ENCODE results near the gene MRPL34. TPM values are rescaled to one million over a fixed set of nuclear protein-coding genes. Genes with fewer than 3 reads are reported as not detected.
"Not testable (repeated sequence)": the region's sequence is repeated elsewhere in the genome, so short reads cannot be mapped to it uniquely, and the experiment has no call there.

Gene MRPL34
- total RNA-seq, 1 donor from 2014 or later = 60.2 TPM

DNA sequence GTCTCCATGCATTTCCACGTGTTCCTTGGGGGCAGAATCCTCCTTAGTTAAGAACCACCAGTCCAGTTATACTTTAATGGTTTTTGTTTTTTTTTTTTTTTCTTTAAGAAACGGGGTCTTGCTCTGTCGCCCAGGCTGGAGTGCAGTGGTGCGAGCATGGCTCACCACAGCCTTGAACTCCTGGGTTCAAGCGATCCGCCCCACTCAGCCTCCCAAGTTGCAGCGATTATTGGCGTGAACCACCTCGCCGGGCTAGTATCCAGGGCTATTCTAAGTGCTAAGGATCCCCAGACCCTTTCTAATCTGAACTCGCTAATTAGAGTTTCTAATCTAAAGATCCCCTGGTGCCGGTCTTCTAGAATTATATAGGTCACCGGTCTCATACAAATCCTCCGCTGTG, 12.1 kb upstream of the MRPL34 start:
- H3K36me3 Mint-ChIP-seq (ENCODE audit: low read depth, unreplicated experiment) = no peaks in the 10 kb centered on the region
- DNase-seq (ENCODE audit: low spot score) = no peak
- H3K27me3 Mint-ChIP-seq (ENCODE audit: unreplicated experiment) = peaks cover 3% of the 10 kb centered on the region
- H3K9me3 Mint-ChIP-seq (ENCODE audit: unreplicated experiment) = no peaks in the 10 kb centered on the region
- H3K4me3 Mint-ChIP-seq (ENCODE audit: unreplicated experiment) = no peak overlapping the region
- no peak overlapping the region for H3K27ac Mint-ChIP-seq (ENCODE audit: unreplicated experiment)
- H3K4me1 Mint-ChIP-seq (ENCODE audit: unreplicated experiment) = no peaks in the 10 kb centered on the region
- TF ChIP-seq, protein P1, sequence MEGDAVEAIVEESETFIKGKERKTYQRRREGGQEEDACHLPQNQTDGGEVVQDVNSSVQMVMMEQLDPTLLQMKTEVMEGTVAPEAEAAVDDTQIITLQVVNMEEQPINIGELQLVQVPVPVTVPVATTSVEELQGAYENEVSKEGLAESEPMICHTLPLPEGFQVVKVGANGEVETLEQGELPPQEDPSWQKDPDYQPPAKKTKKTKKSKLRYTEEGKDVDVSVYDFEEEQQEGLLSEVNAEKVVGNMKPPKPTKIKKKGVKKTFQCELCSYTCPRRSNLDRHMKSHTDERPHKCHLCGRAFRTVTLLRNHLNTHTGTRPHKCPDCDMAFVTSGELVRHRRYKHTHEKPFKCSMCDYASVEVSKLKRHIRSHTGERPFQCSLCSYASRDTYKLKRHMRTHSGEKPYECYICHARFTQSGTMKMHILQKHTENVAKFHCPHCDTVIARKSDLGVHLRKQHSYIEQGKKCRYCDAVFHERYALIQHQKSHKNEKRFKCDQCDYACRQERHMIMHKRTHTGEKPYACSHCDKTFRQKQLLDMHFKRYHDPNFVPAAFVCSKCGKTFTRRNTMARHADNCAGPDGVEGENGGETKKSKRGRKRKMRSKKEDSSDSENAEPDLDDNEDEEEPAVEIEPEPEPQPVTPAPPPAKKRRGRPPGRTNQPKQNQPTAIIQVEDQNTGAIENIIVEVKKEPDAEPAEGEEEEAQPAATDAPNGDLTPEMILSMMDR (IDR thresholded peaks at IDR 0.05; ENCODE audit: unreplicated experiment) = no peak

DNA sequence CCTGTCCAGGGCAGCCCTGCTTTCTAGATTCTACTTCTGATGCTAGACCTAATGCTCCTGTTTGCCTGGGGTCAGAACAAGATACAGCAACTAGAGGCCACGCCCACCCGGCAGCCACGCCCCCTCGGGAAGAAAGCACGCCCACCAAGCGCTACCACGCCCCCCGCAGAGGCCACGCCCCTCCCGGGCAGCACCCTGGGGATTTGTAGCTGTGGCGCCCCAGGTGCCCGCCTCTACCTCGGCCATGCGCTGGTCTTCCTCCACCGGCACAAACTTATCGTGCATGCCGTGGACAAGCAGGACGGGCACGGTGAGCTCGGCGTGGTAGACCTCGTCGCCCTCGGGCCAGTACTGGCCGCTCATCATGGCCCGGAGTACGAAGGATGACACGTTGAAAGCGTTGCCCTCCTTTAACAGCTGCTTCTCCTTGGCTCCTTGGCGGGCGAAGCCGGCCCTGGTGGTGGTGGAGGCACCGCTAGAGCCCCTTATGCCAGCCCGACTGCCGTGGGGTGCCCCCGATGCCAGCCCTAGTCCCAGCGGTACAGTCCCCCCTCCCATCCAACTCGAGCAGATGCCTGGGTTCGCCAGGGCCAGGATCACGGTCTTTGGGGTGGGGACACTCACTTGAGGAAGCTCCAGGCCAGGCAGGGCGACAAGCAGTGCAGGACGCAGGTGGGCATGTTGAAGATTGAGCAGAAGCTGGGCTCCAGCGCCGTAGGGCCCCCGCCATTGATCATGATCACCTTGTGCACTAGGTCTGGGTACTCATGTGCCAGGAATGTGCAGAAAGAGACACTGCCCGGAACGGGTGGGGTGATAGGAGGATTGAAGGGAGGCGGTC, 11.4 kb upstream of the MRPL34 start:
- DNase-seq (ENCODE audit: low spot score) = peak; percentile 46
- H3K36me3 Mint-ChIP-seq (ENCODE audit: low read depth, unreplicated experiment) = no peaks in the 10 kb centered on the region
- H3K4me1 Mint-ChIP-seq (ENCODE audit: unreplicated experiment) = no peaks in the 10 kb centered on the region
- no peak overlapping the region for H3K27ac Mint-ChIP-seq (ENCODE audit: unreplicated experiment)
- no peak overlapping the region for H3K4me3 Mint-ChIP-seq (ENCODE audit: unreplicated experiment)
- TF ChIP-seq, protein P1 (IDR thresholded peaks at IDR 0.05; ENCODE audit: unreplicated experiment) = no peak
- H3K9me3 Mint-ChIP-seq (ENCODE audit: unreplicated experiment) = no peaks in the 10 kb centered on the region
- peaks cover 3% of the 10 kb centered on the region for H3K27me3 Mint-ChIP-seq (ENCODE audit: unreplicated experiment)

DNA sequence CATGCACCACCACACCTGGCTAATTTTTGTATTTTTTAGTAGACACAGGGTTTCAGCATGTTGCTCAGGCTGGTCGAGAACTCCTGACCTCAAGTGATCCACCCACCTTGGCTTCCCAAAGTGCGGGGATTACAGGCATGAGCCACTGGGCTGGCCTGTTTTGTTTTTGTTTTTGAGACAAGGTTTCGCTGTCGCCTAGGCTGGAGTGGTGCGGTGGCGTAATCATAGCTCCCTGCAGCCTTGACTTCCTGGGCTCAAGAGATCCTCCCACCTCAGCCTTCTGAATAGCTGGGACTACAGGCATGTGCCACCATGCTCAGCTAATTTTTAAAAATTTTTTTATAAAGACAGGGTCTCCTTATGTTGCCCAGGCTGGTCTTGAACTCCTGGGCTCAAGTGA, 10.1 kb upstream of the MRPL34 start:
- not testable (repeated sequence) for DNase-seq (ENCODE audit: low spot score); H3K27ac Mint-ChIP-seq (ENCODE audit: unreplicated experiment); H3K4me1 Mint-ChIP-seq (ENCODE audit: unreplicated experiment); H3K4me3 Mint-ChIP-seq (ENCODE audit: unreplicated experiment); H3K36me3 Mint-ChIP-seq (ENCODE audit: low read depth, unreplicated experiment); H3K9me3 Mint-ChIP-seq (ENCODE audit: unreplicated experiment); H3K27me3 Mint-ChIP-seq (ENCODE audit: unreplicated experiment)

DNA sequence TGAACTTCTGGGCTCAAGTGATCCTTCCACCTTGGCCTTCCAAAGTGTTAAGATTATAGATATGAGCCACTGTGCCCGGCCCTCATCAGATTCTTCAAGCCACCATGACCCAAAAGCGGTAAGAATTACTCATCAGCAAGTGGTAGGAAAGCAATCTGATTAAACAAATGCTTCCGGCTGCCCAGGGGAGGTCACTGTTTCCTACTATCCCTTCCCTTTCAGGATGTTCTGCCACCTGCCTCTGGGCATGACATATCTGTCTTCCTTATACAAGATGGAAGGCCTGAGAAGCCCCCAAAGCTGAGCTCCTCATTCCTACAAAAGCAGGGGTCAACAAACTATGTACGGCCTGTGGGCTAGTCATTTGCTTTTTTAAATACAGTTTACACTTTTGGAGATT, 9.4 kb upstream of the MRPL34 start:
- Mint-ChIP-seq H3K9me3 (ENCODE audit: unreplicated experiment) (no peaks in the 10 kb centered on the region), H3K27me3 (ENCODE audit: unreplicated experiment) (peaks cover 3% of the 10 kb centered on the region), H3K27ac (ENCODE audit: unreplicated experiment) (peak overlapping the region; percentile 70), H3K4me3 (ENCODE audit: unreplicated experiment) (no peak overlapping the region), H3K36me3 (ENCODE audit: low read depth, unreplicated experiment) (no peaks in the 10 kb centered on the region), H3K4me1 (ENCODE audit: unreplicated experiment) (no peaks in the 10 kb centered on the region)
- TF ChIP-seq, protein P1 (IDR thresholded peaks at IDR 0.05; ENCODE audit: unreplicated experiment) = no peak
- no peak for DNase-seq (ENCODE audit: low spot score)

DNA sequence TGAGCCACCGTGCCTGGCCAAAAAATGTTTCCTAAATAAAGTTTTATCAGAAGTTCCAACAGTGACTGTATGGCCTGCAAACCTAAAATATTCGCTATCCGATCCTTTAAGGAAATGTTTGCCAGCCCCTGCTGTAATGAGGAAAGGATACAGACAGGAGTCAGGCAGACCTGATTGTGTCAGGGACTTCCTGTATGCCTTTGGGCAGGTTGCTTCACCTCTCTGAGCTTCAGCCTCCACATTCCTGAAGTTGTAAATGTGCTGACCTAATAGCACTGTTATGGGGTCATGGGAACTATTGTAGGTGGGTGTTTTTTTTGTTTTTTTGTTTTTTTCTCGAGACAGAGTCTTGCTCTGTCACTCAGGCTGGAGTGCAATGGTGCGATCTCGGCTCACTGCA, 8.7 kb upstream of the MRPL34 start:
- no peak for DNase-seq (ENCODE audit: low spot score)
- no peak overlapping the region for H3K27ac Mint-ChIP-seq (ENCODE audit: unreplicated experiment)
- H3K27me3 Mint-ChIP-seq (ENCODE audit: unreplicated experiment) = peaks cover 3% of the 10 kb centered on the region
- no peak overlapping the region for H3K4me3 Mint-ChIP-seq (ENCODE audit: unreplicated experiment)
- H3K4me1 Mint-ChIP-seq (ENCODE audit: unreplicated experiment) = no peaks in the 10 kb centered on the region
- peaks cover 1% of the 10 kb centered on the region for H3K36me3 Mint-ChIP-seq (ENCODE audit: low read depth, unreplicated experiment)
- H3K9me3 Mint-ChIP-seq (ENCODE audit: unreplicated experiment) = no peaks in the 10 kb centered on the region
- TF ChIP-seq, protein P1 (IDR thresholded peaks at IDR 0.05; ENCODE audit: unreplicated experiment) = no peak
